Measurements from ENCODE around the gene AATF.

The AATF gene

GRCh38 chr17:37086948-37087347 is 138.2 kb downstream of the AATF start:
- no peak for DNase-seq

- DNase-seq: no peak
Measured at GRCh38 chr17:37087683-37088082, 138.9 kb downstream of the AATF start.

GRCh38 chr17:37088459-37088858 is 139.7 kb downstream of the AATF start:
- DNase-seq: no peak

- no peak for DNase-seq
Measured at GRCh38 chr17:37088913-37089312, 140.2 kb downstream of the AATF start.

- DNase-seq: no peak
Measured at GRCh38 chr17:37089956-37090355, 141.2 kb downstream of the AATF start.

- DNase-seq: no peak
Measured at GRCh38 chr17:37090941-37091340, 142.2 kb downstream of the AATF start.

GRCh38 chr17:37092071-37092470 is 143.3 kb downstream of the AATF start:
- peak; percentile 78 for DNase-seq

- DNase-seq: peak; percentile 48
Measured at GRCh38 chr17:37092701-37093100, 143.9 kb downstream of the AATF start.

GRCh38 chr17:37094391-37094790 is 145.6 kb downstream of the AATF start:
- DNase-seq: peak; percentile 72

GRCh38 chr17:37096071-37096470 is 147.3 kb downstream of the AATF start:
- no peak for DNase-seq

- DNase-seq: peak; percentile 76
Measured at GRCh38 chr17:37097154-37097553, 148.4 kb downstream of the AATF start.

GRCh38 chr17:37098152-37098551 is 149.4 kb downstream of the AATF start:
- no peak for DNase-seq

- DNase-seq: no peak
Measured at GRCh38 chr17:37098910-37099664, 150.3 kb downstream of the AATF start.

- no peak for DNase-seq
Measured at GRCh38 chr17:37100231-37100630, 151.5 kb downstream of the AATF start.

- no peak for DNase-seq
Measured at GRCh38 chr17:37101306-37101705, 152.6 kb downstream of the AATF start.

GRCh38 chr17:37103231-37103630 is 154.5 kb downstream of the AATF start:
- no peak for DNase-seq

- DNase-seq: no peak
Measured at GRCh38 chr17:37106049-37106448, 157.3 kb downstream of the AATF start.

Measured in islet precursor cell (in vitro differentiated cells).